ENCODE results near the gene MVP.
A peak's percentile ranks its signal among the peaks of the same experiment; 100 is the strongest.
"Not testable (repeated sequence)": the region's sequence is repeated elsewhere in the genome, so short reads cannot be mapped to it uniquely, and the experiment has no call there.

Gene MVP

GRCh38 chr16:29820271-29820701 lies at the start of gene MVP:
Gene MVP (plus strand): TSS chr16:29820462. CDS start chr16:29830550, 10,088 bp downstream.
- no peak for DNase-seq

DNA sequence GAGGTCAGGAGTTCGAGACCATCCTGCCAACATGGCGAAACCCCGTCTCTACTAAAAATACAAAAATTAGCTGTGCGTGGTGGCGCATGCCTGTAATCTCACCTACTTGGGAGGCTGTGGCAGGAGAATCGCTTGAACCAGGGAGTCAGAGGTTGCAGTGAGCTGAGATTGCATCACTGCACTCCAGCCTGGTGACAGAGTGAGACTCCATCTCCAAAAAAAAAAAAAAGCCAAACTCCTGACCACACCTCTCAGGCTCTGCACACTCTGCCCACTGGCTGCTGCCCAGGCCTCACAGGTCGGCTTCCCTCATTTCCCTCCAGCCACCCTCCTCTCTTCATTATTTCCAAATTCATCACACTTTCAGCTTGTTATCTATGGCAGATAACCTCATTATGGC lies 47.9 kb upstream of the MVP start:
- not testable (repeated sequence) for DNase-seq

DNA sequence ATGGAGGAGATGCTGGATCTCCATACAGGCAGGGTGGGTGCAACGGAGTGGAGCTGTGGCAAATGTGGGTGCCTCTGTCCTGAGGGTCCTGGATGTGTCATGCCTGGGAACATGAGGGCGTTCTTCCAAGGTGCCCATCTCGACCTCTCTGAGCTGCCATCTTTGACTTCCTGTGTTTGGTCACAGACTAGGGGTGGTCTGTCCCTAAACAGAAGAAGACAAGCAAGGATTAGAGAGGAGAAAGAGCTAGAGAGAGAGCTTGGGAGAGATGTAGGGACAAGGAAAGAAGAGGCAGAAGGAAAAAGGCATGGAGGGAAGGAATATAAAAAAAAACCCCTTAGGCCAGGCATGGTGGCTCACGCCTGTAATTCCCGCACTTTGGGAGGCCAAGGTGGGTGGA lies 45.5 kb upstream of the MVP start:
- no peak for DNase-seq

- DNase-seq = no peak
These were observed 44.4 kb upstream of the MVP start for GRCh38 chr16:29775742-29776408.

GRCh38 chr16:29777576-29778350 lies 42.5 kb upstream of the MVP start, which contains the start of gene ZG16:
Gene ZG16 (plus strand): TSS chr16:29778256. CDS start chr16:29779267, 1,011 bp downstream.
- DNase-seq = no peak

DNA sequence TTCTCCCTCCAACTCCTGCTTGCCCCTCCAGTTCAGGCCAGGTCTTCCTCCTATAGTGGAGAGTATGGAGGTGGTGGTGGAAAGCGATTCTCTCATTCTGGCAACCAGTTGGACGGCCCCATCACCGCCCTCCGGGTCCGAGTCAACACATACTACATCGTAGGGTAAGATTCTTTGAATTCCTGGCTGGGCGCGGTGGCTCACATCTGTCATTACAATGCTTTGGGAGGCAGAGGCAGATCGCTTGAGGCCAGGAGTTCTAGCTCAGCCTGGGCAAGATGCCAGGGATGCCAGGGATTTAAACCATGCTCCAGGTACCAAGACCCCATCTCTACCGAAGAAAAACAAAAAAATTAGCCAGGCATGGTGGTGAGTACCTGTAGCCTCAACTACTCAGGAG lies 40.8 kb upstream of the MVP start:
- no peak for DNase-seq

DNA sequence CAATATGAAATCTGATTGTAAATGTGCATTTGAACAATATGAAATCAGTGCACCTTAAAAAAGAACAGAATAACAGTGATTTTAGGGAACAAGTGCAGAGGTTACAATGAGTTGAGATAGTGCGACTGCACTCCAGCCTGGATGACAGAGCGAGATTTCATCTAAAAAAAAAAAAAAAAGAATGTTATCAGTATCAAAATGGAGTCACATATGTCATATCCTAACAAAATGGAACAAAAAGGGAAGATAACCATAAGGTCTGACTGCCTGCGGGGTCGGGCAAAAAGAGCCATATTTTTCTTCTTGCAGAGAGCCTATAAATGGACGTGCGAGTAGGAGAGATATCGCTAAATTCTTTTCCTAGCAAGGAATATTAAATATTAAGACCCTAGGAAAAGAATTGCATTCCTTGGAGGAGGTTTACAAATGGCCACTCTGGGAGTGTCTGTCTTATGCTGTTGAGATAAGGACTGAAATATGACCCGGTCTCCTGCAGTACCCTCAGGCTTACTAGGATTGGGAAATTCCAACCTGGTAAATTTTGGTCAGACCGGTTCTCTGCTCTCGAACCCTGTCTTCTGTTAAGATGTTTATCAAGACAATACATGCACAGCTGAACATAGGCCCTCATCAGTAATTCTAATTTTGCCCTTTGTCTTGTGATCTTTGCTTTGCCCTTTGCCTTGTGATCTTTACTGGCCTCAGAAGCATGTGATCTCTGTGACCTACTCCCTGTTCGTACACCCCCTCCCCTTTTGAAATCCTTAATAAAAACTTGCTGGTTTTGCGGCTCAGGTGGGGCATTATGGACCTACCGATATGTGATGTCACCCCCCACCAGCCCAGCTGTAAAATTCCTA lies 36.9 kb upstream of the MVP start:
- not testable (repeated sequence) for DNase-seq

DNA sequence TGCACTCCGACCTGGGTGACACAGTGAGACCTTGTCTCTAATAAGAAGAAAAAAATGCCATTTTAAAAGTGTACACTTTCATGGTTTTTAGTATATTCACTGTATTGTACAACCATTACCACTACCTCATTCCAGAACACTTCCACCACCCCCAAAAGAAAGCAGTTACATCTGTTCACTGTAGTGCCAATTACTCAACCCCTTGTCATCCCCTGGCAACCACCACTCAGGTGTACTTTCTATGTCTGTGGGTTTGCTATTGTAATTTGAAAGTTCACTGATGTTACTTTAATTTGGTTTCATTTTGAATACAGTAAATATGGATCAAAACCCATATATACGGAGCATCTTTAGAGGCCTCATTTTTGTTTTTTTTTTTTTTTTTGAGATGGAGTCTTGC lies 36.1 kb upstream of the MVP start:
- DNase-seq = no peak

GRCh38 chr16:29784901-29785500 lies 35.3 kb upstream of the MVP start:
- no peak for DNase-seq

DNA sequence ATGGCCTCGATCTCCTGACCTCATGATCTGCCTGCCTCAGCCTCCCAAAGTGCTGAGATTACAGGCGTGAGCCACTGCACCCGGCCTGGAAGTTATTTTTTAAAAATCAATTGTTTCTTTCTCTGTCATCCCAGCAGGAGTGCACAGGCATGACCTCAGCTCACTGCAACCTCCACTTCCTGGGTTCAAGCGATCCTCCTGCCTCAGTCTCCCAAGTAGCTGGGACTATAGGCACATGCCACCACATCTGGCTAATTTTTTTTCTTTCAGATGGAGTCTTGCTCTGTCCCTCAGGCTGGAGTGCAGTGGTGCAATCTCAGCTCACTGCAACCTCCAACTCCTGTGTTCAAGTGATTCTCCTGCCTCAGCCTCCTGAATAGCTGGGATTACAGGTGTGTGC lies 33.1 kb upstream of the MVP start:
- DNase-seq = not testable (repeated sequence)

GRCh38 chr16:29789775-29790182 lies 30.5 kb upstream of the MVP start:
- DNase-seq = no peak

GRCh38 chr16:29790183-29790948 lies 29.9 kb upstream of the MVP start, which contains the start of gene KIF22:
Gene KIF22 (plus strand): TSS chr16:29790751. CDS start chr16:29790760, 9 bp downstream.
- peak; percentile 96 for DNase-seq

DNA sequence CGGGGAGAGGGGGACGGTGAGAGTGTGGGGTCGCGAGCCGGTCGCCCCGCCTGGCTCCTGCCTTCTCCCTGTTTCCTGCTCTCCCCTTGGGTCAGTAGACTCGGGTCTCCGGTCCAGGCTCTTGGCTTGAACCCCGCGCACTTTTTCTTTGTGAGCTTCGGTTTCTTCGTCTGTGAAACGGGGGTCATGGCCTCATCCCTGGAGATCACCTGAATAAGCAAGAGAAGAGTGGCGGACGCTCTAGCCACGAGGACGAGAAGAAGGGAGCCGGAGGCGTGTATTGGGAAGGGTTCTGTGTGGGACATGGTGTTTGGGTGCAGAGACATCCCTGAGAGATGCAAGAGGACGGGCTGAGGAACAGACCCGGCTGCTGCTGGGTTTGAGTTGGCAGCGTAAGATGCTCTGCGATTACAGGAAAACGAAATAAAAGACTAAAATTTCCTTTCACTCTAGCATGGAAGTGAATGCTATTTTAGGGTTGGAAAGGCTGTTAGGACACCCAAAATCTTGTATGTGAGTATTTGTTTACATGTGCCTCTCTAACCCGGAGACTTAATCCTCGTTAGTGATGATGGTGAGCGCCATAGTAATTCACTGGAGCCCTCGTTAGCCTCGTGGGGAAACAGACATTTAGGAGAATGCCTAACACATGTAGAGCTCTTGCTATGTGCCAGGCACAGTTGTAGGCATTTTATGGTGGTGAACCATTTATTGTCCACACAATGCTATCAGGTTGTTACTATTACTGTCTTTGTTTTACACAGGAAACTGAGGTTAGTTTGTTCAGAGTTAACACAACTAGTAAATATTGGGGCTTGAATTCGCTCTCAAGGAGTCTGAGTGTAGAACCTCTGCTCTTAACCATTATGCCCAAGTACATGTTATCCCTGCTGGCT lies 29.1 kb upstream of the MVP start:
- DNase-seq = no peak

DNA sequence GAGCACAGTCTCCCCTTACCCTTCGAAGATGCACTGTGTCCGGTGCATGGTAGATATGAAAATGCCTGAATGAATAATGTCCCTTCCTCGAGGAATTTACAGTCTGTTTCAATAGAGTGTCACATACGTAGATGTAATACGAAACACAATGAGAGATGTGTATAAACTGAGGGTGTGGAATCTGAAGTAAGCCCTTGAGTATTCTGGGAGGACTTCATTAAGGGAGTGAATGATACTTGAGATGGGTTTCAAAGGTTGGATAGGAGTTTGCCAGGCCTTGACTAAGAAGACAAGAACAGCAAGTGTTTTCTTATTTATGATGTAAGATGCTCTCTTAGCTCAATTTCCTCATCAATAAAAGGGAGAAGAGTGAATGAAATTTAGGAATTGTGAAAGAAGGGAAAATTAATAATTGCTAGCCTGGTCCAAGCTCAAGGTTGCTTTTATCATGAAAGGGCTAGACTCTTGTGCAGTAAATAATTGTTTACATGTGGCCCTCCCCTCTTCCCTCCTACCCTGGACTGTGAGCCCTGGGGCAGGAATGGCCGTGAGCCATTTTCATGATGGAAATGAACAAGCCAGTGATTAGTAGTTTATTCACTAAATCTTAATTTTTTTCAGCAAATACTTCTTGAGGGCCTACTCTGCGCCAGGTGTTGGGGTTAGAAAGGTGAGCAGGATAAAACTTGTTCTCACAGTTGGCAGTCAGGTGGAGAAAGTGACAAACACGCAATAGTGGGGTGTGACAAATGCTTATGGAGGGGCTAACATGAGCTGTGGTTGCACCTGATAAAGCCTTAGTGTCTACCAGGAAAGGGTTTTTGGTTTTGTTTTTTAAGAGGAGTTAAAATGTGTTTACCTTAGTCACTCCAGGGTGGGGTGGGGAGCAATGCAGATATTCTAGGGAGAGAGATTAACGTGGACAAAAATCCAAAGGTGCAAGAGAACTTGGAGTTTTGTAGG lies 28.1 kb upstream of the MVP start:
- no peak for DNase-seq

GRCh38 chr16:29793153-29793552 lies 27.1 kb upstream of the MVP start:
- DNase-seq = not testable (repeated sequence)

GRCh38 chr16:29794231-29794710 lies 26.0 kb upstream of the MVP start:
- DNase-seq = no peak

GRCh38 chr16:29802416-29802935 lies 17.8 kb upstream of the MVP start:
- no peak for DNase-seq

- no peak for DNase-seq
These were observed 16.2 kb upstream of the MVP start for GRCh38 chr16:29804020-29804419.
